HepG2 (cell line): ENCODE data around the gene NAP1L1.

ENCODE experiments used
- ATF7 ChIP-seq, 2 experiments: fragments of 450-650 bp in 1 of 2; sonication (generic) in 1 of 2; formaldehyde crosslinking in 1 of 2; IDR thresholded peaks; 2 replicates each; pipeline versions ENCODE4 v1.4.0 to v1.6.1; 2016 to 2020; ENCODE audit warnings: antibody characterized with exemption in 1 of 2, mild to moderate bottlenecking in 1 of 2, missing genetic modification reagents in 1 of 2
- CHD2 ChIP-seq: IDR thresholded peaks from 2 replicates; pipeline ENCODE4 v1.6.1; 2011; ENCODE audit warnings: low read depth, low read length, improper control_type of control experiment
- CREB1 ChIP-seq, 2 experiments: fragments of 450-650 bp in 1 of 2; IDR thresholded peaks; 2 replicates each; pipeline ENCODE4 v1.6.1; 2016 to 2017; ENCODE audit warnings: control low read depth in 1 of 2, mild to moderate bottlenecking in 1 of 2, missing compliant biosample characterization in 1 of 2, missing genetic modification characterization in 1 of 2
- DNMT3B ChIP-seq: conservative IDR thresholded peaks from 2 replicates; pipeline ENCODE4 v1.6.1; 2016; ENCODE audit warnings: missing biosample characterization, control low read depth
- EP300 ChIP-seq, 3 experiments: sonication (generic) in 1 of 3; formaldehyde crosslinking in 1 of 3; IDR thresholded peaks; 2 replicates each; pipeline versions ENCODE4 v1.5.1 to v1.6.1; 2011 to 2020; ENCODE audit warnings: low read depth in 2 of 3, low read length in 2 of 3, borderline replicate concordance in 1 of 3, improper control_type of control experiment in 1 of 3, mild to moderate bottlenecking in 1 of 3, missing genetic modification reagents in 1 of 3, moderate library complexity in 1 of 3
- MAFG ChIP-seq: sonication (generic); formaldehyde crosslinking; IDR thresholded peaks from 2 replicates; pipeline ENCODE4 v1.5.1; 2020; ENCODE audit warnings: mild to moderate bottlenecking, missing genetic modification reagents
- MED13 ChIP-seq: sonication (generic); formaldehyde crosslinking; IDR thresholded peaks from 2 replicates; pipeline ENCODE4 v1.5.0; 2020; ENCODE audit warnings: missing genetic modification reagents
- POLR2A ChIP-seq, 2 experiments: IDR thresholded peaks; 2 replicates each; pipeline ENCODE4 v1.6.1; 2011; ENCODE audit warnings: low read depth in 2 of 2, low read length in 2 of 2, mild to moderate bottlenecking in 1 of 2, moderate library complexity in 1 of 2; ENCODE audit not compliant: insufficient read depth in 1 of 2
- RNF2 ChIP-seq: fragments of 450-650 bp; conservative IDR thresholded peaks from 2 replicates; pipeline ENCODE4 v1.6.1; 2016; ENCODE audit warnings: low read depth
- ZFP37 ChIP-seq: sonication (generic); formaldehyde crosslinking; IDR thresholded peaks from 2 replicates; pipeline ENCODE4 v1.4.0; 2020; ENCODE audit warnings: missing genetic modification reagents, borderline replicate concordance
- TF ChIP-seq, protein P1 (sequence below): sonication (generic); formaldehyde crosslinking; IDR thresholded peaks from 2 replicates; pipeline ENCODE4 v1.5.0; 2020; ENCODE audit warnings: mild to moderate bottlenecking, missing genetic modification reagents, moderate library complexity
- TF ChIP-seq, protein P2 (sequence below): IDR thresholded peaks from 2 replicates; pipeline ENCODE4 v1.6.1; 2012; ENCODE audit warnings: inconsistent platforms
- TF ChIP-seq, protein P3 (sequence below): sonication (generic); formaldehyde crosslinking; IDR thresholded peaks from 2 replicates; pipeline ENCODE4 v1.4.0; 2020; ENCODE audit warnings: mild to moderate bottlenecking, missing genetic modification reagents

DNA sequence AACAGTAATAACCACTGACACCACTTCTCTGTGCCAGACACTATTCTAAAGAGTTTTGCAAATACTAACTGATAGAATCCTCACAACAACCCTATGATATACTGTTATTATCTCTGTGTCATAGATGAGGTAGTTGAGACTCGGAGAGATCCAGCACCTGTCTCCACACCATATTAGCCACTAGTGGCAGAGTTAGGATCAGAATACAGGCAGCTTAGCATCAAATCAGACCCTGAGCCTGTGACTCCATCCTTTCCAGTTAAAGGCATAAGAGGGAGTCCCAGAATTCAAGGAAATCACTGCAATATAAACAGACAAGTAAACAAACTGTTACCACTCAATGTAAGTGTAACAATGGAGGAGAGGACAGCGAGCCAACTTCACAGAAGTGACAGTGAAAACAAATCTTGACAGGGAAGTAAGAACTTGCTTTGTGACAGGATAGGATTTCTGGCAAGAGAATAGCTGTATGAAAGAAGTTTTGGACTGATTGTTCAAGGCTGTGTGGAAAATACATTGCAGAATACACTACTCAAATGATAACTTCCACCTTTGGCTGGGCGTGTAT, 11.7 kb upstream of the NAP1L1 start:
- TF ChIP-seq EP300 (IDR thresholded peaks at IDR 0.05; ENCODE audit: low read depth in 2 of 2, low read length in 2 of 2) (no peak), EP300 (CRISPR knock-in tag; IDR thresholded peaks at IDR 0.05; ENCODE audit: borderline replicate concordance) (no peak), ZFP37 (CRISPR knock-in tag) (no peak), POLR2A (IDR thresholded peaks at IDR 0.05; ENCODE audit: insufficient read depth in 1 of 2, low read depth in 2 of 2, low read length in 2 of 2) (no peak), RNF2 (no peak), CHD2 (no peak), MAFG (CRISPR knock-in tag) (no peak), ATF7 (IDR thresholded peaks at IDR 0.05) (no peak), ATF7 (CRISPR knock-in tag; IDR thresholded peaks at IDR 0.05) (no peak), CREB1 (IDR thresholded peaks at IDR 0.05) (no peak), CREB1 (CRISPR knock-in tag; IDR thresholded peaks at IDR 0.05) (no peak), MED13 (CRISPR knock-in tag) (no peak), DNMT3B (no peak)
- TF ChIP-seq, protein P1, sequence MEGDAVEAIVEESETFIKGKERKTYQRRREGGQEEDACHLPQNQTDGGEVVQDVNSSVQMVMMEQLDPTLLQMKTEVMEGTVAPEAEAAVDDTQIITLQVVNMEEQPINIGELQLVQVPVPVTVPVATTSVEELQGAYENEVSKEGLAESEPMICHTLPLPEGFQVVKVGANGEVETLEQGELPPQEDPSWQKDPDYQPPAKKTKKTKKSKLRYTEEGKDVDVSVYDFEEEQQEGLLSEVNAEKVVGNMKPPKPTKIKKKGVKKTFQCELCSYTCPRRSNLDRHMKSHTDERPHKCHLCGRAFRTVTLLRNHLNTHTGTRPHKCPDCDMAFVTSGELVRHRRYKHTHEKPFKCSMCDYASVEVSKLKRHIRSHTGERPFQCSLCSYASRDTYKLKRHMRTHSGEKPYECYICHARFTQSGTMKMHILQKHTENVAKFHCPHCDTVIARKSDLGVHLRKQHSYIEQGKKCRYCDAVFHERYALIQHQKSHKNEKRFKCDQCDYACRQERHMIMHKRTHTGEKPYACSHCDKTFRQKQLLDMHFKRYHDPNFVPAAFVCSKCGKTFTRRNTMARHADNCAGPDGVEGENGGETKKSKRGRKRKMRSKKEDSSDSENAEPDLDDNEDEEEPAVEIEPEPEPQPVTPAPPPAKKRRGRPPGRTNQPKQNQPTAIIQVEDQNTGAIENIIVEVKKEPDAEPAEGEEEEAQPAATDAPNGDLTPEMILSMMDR: no peak
- TF ChIP-seq, protein P2, sequence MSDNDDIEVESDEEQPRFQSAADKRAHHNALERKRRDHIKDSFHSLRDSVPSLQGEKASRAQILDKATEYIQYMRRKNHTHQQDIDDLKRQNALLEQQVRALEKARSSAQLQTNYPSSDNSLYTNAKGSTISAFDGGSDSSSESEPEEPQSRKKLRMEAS: no peak
- TF ChIP-seq, protein P3, sequence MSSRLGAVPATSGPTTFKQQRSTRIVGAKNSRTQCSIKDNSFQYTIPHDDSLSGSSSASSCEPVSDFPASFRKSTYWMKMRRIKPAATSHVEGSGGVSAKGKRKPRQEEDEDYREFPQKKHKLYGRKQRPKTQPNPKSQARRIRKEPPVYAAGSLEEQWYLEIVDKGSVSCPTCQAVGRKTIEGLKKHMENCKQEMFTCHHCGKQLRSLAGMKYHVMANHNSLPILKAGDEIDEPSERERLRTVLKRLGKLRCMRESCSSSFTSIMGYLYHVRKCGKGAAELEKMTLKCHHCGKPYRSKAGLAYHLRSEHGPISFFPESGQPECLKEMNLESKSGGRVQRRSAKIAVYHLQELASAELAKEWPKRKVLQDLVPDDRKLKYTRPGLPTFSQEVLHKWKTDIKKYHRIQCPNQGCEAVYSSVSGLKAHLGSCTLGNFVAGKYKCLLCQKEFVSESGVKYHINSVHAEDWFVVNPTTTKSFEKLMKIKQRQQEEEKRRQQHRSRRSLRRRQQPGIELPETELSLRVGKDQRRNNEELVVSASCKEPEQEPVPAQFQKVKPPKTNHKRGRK: no peak
